ENCODE data around the gene COL24A1. TPM values are rescaled to one million over a fixed set of nuclear protein-coding genes. Genes with fewer than 3 reads are reported as not detected.

Gene COL24A1
- total RNA-seq, 1 experiment from 2014 or later: 0.15 TPM

DNA sequence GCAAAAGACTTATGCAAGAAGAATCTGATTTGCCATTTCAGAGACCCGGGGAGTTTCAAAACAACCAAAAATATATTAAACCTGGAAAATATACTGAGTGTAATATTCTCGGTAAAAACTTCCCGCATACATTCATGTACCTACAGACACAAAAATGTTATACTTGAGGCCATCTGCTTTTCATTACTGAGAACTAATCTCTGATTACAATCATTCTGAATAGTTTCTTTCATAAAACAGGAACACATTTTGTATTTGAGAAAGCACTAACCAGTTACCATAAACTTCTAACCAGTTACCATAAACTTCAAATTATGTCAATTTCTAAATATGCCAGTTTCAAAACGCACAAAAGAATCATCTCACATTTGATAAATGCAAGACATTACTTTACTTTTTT lies 456.1 kb downstream of the COL24A1 start:
- peaks cover 19% of the 10 kb centered on the region for H3K36me3 ChIP-seq (ENCODE audit: insufficient read depth, low read length, poor library complexity, severe bottlenecking)

DNA sequence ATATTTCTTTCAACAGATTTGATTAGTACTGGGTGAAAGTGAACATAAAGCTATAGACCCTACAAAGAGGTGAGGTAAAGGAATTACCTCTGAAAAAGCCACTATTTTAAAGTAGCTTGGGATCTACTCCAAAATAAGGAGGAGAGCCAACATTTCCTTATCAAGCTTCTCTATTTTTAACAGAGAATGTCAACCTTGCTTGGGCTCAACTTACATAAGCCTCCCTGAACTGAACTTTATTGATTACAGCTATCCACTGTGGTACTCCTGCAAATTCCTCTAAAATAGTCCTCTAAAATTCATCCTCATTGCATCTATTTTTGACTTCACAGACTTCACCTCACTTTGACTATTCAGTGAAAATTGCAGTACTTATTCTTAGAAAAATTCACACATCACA lies 458.7 kb downstream of the COL24A1 start:
- no TSS peak for BruUV-seq (replicated peaks)
- ChIA-PET POLR2A (ENCODE audit: low non-redundant PET) (no interaction called here), CTCF (no interaction called here)
- intact Hi-C loops (cut with micrococcal nuclease; ENCODE audit: unreplicated experiment): no loop called here
- no peak overlapping the region for H3K27ac ChIP-seq (ENCODE audit: low read depth, low read length, poor library complexity, severe bottlenecking)
- H3K4me1 ChIP-seq (ENCODE audit: insufficient read depth, low read length, poor library complexity, severe bottlenecking): peaks cover 9% of the 10 kb centered on the region
- DNase-seq (ENCODE audit: low spot score): no peak
- H3K4me3 ChIP-seq (ENCODE audit: low read depth, low read length, poor library complexity, severe bottlenecking): no peak overlapping the region
- TF ChIP-seq EZH2 (IDR thresholded peaks at IDR 0.05; ENCODE audit: borderline replicate concordance, low read depth, low read length, poor library complexity, severe bottlenecking) (no peak), CTCF (conservative IDR thresholded peaks at IDR 0.05; ENCODE audit: low read depth, low read length) (no peak)
- H3K9me3 ChIP-seq (ENCODE audit: low read depth, low read length, poor library complexity, severe bottlenecking): no peaks in the 10 kb centered on the region
- H3K36me3 ChIP-seq (ENCODE audit: insufficient read depth, low read length, poor library complexity, severe bottlenecking): peaks cover 4% of the 10 kb centered on the region
- H3K27me3 ChIP-seq (replicated peaks; ENCODE audit: insufficient read depth, low read depth, low read length, poor library complexity): no peaks in the 10 kb centered on the region

More for the DNA sequence above, 456.1 kb downstream of the COL24A1 start:
- DNase-seq (ENCODE audit: low spot score): peak; percentile 18
- TF ChIP-seq CTCF (conservative IDR thresholded peaks at IDR 0.05; ENCODE audit: low read depth, low read length) (no peak), EZH2 (IDR thresholded peaks at IDR 0.05; ENCODE audit: borderline replicate concordance, low read depth, low read length, poor library complexity, severe bottlenecking) (no peak)
- Histone ChIP-seq H3K27me3 (replicated peaks; ENCODE audit: insufficient read depth, low read depth, low read length, poor library complexity) (no peaks in the 10 kb centered on the region), H3K4me1 (ENCODE audit: insufficient read depth, low read length, poor library complexity, severe bottlenecking) (peaks cover 9% of the 10 kb centered on the region), H3K27ac (ENCODE audit: low read depth, low read length, poor library complexity, severe bottlenecking) (no peak overlapping the region), H3K4me3 (ENCODE audit: low read depth, low read length, poor library complexity, severe bottlenecking) (no peak overlapping the region), H3K9me3 (ENCODE audit: low read depth, low read length, poor library complexity, severe bottlenecking) (no peaks in the 10 kb centered on the region)
- CTCF ChIA-PET: no interaction called here
- POLR2A ChIA-PET (ENCODE audit: low non-redundant PET): no interaction called here
- intact Hi-C loops (cut with micrococcal nuclease; ENCODE audit: unreplicated experiment): loop anchor here (10.0 kb wide), 1 partner anchor 184 kb away; no protein-coding TSS in a partner anchor
- BruUV-seq (replicated peaks): no TSS peak

GRCh38 chr1:85692730-85693314 lies 463.8 kb downstream of the COL24A1 start:
- TF ChIP-seq CTCF (conservative IDR thresholded peaks at IDR 0.05; ENCODE audit: low read depth, low read length) (peak; percentile 68), EZH2 (IDR thresholded peaks at IDR 0.05; ENCODE audit: borderline replicate concordance, low read depth, low read length, poor library complexity, severe bottlenecking) (no peak)
- DNase-seq (ENCODE audit: low spot score): peak; percentile 47
- BruUV-seq (replicated peaks): no TSS peak

More at GRCh38 chr1:85692730-85693314, 463.8 kb downstream of the COL24A1 start:
- Histone ChIP-seq H3K4me3 (ENCODE audit: low read depth, low read length, poor library complexity, severe bottlenecking) (no peak overlapping the region), H3K4me1 (ENCODE audit: insufficient read depth, low read length, poor library complexity, severe bottlenecking) (peaks cover 4% of the 10 kb centered on the region), H3K27ac (ENCODE audit: low read depth, low read length, poor library complexity, severe bottlenecking) (no peak overlapping the region), H3K9me3 (ENCODE audit: low read depth, low read length, poor library complexity, severe bottlenecking) (no peaks in the 10 kb centered on the region), H3K27me3 (replicated peaks; ENCODE audit: insufficient read depth, low read depth, low read length, poor library complexity) (no peaks in the 10 kb centered on the region), H3K36me3 (ENCODE audit: insufficient read depth, low read length, poor library complexity, severe bottlenecking) (peaks cover 3% of the 10 kb centered on the region)
- ChIA-PET CTCF (interaction anchor here (0.7 to 1.8 kb wide), 10 partner anchors 16 to 748 kb away, joined by 3 to 17 read pairs (median 6); partner anchors contain the start of genes BCL10, C1orf52 and ZNHIT6), POLR2A (ENCODE audit: low non-redundant PET) (interaction anchor here (0.5 kb wide), 1 partner anchor 113 kb away, joined by 4 read pairs; no protein-coding TSS in a partner anchor)
- intact Hi-C loops (cut with micrococcal nuclease; ENCODE audit: unreplicated experiment): loop anchor here (1.0 to 5.0 kb wide), 2 partner anchors 111 to 385 kb away; partner anchors contain the start of gene CCN1

Measured in A673 (cell line).